CD4-positive, alpha-beta T cell treated with Interleukin-2 at 100 ng/mL for 4 hours (primary cell): ENCODE results near the gene MYO1A.

ENCODE experiments used
- DNase-seq: peaks from one replicate; pipeline ENCODE4 v3.0.0-alpha.2; 2020; ENCODE audit warnings: low spot score

Gene MYO1A

GRCh38 chr12:57012600-57013465 is 37.1 kb downstream of the MYO1A start:
- no peak for DNase-seq

GRCh38 chr12:57011438-57012424 is 38.2 kb downstream of the MYO1A start:
- DNase-seq: peak; percentile 26

- no peak for DNase-seq
Measured at GRCh38 chr12:57010627-57011247, 39.2 kb downstream of the MYO1A start.

GRCh38 chr12:57009949-57010626 is 39.8 kb downstream of the MYO1A start:
- DNase-seq: no peak

GRCh38 chr12:57008178-57008577 is 41.8 kb downstream of the MYO1A start:
- DNase-seq: peak; percentile 66

GRCh38 chr12:57006809-57007475 is 43.0 kb downstream of the MYO1A start:
- peak; percentile 15 for DNase-seq

GRCh38 chr12:57005980-57006808 is 43.7 kb downstream of the MYO1A start, which contains the start of gene ZBTB39:
ZBTB39 (minus strand) TSS chr12:57006546; CDS start chr12:57004917, 1,629 bp downstream.
- DNase-seq: peak; percentile 68

GRCh38 chr12:57004651-57005050 is 45.3 kb downstream of the MYO1A start:
- DNase-seq: no peak

GRCh38 chr12:57003395-57003794 is 46.5 kb downstream of the MYO1A start:
- DNase-seq: no peak

GRCh38 chr12:57001448-57001906 is 48.5 kb downstream of the MYO1A start:
- DNase-seq: peak; percentile 76

GRCh38 chr12:57000393-57000792 is 49.5 kb downstream of the MYO1A start:
- DNase-seq: no peak

GRCh38 chr12:56999456-56999855 is 50.5 kb downstream of the MYO1A start:
- no peak for DNase-seq

GRCh38 chr12:56998981-56999380 is 50.9 kb downstream of the MYO1A start:
- DNase-seq: no peak

GRCh38 chr12:56998316-56998715 is 51.6 kb downstream of the MYO1A start:
- no peak for DNase-seq

- no peak for DNase-seq
Measured at GRCh38 chr12:56996793-56997545, 53.0 kb downstream of the MYO1A start.

- DNase-seq: no peak
Measured at GRCh38 chr12:56995930-56996496, 53.9 kb downstream of the MYO1A start.

- DNase-seq: no peak
Measured at GRCh38 chr12:56995201-56995929, 54.6 kb downstream of the MYO1A start.

GRCh38 chr12:56994231-56994746 is 55.6 kb downstream of the MYO1A start:
- no peak for DNase-seq
